ENCODE results near the gene SLC4A9.
"Not testable (repeated sequence)": the region's sequence is repeated elsewhere in the genome, so short reads cannot be mapped to it uniquely, and the experiment has no call there.

The SLC4A9 gene

DNA sequence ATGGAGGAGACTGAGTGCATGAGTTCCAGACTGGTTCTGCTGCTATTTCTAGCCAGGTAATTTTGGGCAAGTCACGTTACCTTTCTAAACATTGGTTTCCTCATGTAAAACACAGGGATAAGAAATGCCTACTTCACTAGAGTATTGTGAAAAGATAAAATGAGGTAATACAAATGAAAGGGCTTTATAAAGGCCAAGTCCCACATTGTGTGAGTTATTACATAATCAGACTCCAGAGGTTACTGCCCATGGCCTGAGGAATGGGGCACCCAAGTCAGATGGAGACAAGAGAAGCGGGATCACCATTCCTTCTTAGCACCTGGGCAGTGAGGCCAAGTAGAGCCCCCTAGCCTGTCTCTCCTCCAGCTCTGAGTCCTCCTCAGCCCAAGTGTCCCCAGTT lies 21.1 kb upstream of the SLC4A9 start:
- DNase-seq = no peak

DNA sequence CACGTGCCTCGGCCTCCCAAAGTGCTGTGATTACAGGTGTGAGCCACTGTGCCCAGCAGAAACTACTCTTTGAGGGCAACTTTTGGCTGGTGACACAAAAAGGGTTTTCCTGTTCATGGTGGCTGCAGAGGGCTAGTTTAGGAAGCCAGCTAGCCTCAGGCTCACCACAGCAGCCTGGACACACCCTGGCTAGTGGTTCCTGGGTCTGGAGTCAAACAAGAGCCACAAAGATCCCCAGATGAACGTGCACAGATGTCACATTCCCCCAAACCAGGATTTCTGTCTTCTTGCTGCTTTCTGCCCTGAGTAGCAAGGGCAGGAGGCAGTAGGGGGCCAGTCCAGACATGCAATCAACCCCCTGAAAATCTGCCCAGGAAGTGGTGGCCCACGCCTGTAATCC lies 20.4 kb upstream of the SLC4A9 start:
- DNase-seq = no peak

DNA sequence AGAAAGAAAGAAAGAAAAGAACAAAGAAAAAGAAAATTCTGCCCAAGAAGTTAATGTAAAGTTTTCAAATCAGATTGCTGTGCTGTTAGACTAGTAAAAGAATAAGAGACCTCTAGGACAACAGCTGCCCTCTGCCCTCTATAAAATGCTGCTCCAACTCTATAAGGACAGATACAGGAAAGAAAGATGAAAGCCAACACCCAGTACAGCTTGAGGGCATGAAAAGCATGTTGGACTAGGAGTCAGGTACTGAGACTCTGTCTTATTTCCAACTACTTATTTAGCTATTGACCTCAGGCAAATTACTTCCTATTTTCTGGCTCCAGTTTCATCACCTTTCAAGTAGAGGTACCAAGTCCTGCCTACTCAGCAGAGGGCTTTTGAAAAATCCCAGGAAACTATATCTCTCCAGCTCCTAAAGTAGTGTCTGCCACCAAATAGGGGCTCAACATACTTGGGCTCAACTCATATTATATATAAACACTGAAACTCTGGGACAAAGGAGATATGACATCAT lies 19.3 kb upstream of the SLC4A9 start:
- no peak for DNase-seq

DNA sequence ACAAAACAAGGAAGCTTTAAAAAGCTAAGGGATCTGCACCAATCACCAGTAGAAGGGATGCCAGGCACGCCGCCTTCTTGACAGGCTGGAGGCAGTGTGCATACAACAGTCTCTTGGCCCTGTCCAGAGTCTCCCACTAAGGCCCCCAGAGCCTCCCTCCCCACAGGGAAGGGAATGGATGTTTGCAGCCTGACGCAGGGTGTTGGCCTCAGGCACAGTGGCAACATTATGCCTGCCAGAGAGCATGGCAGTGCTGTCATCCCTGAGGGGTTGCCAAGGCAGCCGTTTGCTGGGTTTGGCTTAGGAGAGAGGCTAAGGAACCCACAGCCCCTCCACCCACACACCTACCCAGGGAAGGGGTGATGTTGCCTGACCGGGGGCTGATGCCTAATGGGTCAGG lies 18.4 kb upstream of the SLC4A9 start:
- DNase-seq = no peak

DNA sequence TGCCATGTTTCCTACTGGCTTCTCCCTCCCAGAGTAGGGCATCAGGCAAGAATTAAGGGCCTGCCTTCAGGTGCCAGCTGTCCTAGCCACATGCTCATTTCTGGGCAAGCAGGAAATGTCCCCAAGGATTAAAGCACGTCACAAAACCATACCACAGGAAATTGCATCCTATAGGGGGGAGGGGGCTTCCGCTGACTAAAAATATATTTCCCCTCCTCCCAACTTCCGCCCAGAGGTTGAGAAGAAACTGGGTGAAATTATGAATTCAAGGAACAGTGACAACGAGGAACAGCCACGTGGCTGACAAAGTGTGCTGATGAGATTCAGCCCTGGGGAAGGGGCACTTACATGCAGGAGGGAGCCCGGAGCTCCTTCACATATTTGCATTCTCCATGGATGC lies 17.7 kb upstream of the SLC4A9 start:
- DNase-seq = no peak

GRCh38 chr5:140342896-140343295 lies 17.1 kb upstream of the SLC4A9 start:
- no peak for DNase-seq

GRCh38 chr5:140343849-140344248 lies 16.1 kb upstream of the SLC4A9 start:
- not testable (repeated sequence) for DNase-seq

DNA sequence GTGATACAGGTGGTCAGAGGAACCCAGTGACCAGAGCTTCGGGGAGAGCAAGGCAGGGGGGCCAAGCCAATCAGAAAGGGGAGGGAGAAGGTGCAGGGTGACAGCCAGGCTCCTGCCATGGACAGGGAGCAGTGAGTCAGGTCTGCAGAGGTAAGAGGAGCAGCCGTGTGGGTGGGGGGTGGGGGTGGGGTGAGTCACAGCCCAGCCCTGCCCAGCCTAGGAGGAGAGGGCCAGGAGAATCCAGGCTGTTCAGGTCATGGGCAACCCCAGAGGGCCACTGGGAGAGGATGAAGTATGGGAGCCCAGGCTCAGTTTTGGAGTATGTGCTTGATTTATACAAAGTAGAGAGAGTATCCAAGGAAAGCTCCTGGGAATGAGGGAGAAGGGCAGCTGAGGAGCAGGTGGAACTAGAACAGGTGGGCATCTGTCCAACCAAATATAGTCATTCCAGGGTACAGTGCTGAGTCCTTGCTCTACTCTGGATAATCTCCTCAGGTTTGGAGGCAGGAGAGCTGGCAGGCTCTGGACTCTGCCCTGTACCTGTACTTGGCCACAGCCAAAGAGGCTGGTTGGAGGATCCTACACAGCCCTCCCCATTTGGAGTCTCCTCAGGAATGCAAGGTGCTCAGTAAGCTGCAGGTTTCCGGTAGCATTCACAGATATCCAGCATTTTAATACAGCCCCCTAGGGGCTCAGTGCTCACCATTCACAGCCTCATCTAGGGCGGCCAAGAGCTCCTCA lies 15.1 kb upstream of the SLC4A9 start:
- DNase-seq = no peak

GRCh38 chr5:140345919-140346347 lies 14.1 kb upstream of the SLC4A9 start:
- no peak for DNase-seq

DNA sequence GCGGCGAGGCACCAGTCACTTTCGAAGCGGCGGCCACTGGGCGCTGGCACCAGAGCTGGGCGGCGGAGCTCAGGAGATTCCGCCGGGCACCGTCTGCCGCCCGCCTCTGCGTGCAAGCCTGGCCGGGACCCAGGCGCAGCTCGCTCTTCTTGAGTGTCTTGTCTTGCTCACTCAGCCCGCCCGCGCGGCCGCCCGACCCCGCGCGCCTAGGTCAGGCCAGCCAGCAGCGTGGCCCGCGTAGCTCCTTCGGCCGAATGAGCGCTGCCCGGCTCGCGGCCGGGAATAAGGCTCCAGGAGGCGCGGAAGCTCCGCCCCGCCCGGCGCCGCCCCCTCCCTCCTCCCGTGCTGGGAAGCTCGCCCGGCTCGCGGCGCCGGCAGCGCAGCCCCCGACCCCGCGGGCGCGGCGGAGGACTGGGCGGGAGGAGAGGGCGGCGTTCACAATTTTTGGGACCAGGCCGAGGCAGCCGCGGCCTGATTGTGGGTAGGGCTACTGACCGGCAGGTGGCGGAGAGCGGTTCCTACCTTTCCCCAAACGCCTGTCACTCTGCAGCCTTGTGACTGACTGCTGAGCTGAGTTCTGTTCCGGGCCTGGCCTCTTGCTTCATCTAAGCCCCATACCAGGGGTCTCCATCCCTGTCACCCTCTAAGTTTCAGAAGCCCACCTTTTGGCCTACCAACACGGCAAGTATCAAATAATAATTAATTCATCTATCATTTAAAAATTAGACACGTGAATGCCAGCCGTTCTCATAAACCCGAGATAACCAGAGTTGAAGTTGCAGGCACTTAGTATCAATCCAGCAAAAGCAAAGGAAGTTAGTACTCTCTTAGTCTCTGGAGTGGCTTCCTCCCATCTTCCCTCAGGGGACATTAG lies 13.4 kb upstream of the SLC4A9 start, which contains the start of gene HBEGF:
TSS of gene HBEGF (minus strand) at position 256 of the 874 bp plus-strand sequence. CDS start 275 bp downstream, outside the sequence.
- DNase-seq = no peak

DNA sequence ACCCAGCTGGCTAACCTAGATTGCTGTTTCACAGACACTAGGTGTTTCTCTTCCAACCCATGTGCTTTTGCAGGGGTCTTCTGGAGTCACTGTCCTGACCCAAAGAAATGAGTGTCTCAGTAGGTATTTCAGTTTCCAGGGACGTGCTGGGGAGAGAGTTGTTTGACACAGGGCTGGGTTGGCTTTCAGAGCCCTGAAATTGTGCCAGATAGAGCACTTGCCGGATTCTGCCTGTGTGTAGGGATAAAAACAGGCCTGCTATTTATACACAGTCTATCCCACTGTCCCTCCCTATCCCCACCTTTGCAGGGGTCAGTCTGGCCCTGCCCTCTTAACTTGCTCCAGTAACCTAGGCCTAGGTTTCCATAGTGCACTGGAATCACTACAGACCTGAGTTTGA lies 12.6 kb upstream of the SLC4A9 start:
- no peak for DNase-seq

DNA sequence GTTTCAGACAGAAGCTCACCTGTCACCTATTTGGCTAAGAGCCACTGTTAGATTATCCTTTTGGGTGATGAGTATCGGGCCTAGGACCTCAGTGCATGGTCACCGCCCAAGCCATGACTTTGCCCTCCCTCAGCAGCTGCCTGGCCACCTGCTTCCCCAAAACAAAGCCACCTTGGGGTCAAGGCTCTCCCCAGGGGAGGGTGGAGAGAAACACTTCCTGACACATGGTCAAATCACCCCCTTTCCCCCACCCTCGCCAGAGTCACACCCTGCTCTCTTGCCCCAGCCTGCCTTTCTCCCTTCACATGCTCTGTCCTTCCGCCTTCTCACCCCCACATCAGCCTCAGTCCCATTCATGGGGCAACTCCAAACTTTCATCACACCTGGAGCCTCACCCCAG lies 11.9 kb upstream of the SLC4A9 start:
- no peak for DNase-seq

DNA sequence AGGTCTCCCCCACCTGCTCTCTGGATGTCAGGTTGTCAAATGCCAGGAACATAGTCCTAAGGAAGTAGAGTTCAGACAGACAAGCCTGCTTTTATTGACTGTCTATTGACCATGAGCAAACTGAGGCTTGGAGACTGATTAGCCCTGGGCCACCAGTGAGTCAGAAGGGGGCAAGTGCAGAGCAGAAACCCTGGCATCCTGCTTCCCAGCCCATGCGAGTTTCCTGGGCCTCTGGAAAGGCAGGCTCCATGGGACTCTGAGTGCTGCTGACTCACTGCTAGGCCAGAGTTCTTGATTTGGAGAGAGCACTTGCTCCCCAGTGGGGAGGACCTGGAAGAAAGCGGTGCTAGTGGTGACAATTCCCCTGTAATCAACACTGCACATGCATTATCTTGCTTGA lies 10.8 kb upstream of the SLC4A9 start:
- no peak for DNase-seq

GRCh38 chr5:140351609-140352334 lies 8.2 kb upstream of the SLC4A9 start:
- DNase-seq = no peak

GRCh38 chr5:140355546-140355945 lies 4.4 kb upstream of the SLC4A9 start:
- no peak for DNase-seq

DNA sequence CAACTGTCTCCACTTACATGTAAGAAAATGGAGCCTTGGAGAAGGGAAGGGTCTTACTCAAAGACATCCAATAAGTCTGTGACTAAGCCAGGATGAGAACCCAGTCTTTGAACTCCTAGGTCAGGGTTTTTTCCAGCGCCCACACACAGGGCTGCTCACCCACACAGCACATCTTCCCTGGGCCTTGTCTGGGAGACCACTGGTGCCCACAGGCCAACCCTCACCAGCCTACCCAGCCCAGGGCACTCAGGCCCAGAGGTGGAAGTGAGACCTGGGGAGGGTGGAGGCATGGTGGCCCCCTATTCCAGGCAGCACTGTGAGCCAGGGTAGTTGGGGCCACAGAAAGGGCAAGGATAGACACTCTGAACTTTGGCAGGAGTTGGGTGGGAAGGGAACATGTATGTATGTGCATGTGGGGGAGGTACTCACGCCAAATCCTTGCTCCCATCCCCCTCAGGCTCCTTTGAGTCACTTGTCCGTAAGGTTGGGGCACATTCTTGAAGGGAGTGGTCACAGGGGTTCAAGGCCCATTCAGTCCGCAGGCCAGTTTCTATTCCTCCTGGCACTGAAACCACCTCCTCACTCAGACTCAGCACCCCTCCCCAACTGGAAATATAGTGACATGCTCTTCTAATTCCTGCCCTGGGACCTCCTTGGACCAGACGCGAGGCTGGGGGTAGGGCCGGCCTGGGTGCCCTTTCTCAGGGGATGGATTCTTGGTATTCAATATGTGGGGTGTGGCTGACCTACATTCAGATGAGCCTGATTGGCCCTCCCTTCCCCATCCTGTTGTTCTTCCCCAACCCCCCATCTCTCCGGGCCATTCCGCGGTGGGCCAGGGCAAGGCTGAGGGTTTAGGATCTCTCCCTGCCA lies 2.9 kb upstream of the SLC4A9 start:
- no peak for DNase-seq

- peak; percentile 23 for DNase-seq
These were observed 2.3 kb upstream of the SLC4A9 start for GRCh38 chr5:140357726-140358093.

DNA sequence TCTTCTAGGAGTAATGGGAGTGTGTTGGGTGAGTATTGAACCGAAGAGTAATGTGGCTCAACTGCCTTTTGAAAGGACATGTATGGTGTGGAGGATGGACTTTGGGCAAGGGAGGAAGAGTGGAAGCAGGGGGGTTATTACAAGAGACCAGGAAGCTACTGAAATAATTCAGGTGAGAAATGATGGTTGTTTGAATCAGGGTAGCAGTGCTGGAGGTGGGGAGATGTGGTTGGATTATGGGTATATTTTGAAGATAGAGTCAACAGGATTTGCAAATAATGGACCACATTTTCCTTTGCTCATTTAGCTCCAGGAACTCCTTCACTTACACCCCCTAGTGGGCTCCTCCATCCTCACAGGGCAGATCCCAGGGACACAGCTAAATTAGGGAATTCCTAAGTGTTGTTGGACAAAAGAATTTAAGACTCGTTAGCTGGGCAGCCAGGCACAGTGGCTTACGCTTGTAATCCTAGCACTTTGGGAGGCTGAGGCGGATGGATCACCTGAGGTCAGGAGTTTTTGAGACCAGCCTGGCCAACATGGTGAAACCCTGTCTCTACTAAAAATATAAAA lies 1.2 kb upstream of the SLC4A9 start:
- no peak for DNase-seq

GRCh38 chr5:140360681-140361479 lies 886 bp downstream of the SLC4A9 start:
- DNase-seq = no peak

DNA sequence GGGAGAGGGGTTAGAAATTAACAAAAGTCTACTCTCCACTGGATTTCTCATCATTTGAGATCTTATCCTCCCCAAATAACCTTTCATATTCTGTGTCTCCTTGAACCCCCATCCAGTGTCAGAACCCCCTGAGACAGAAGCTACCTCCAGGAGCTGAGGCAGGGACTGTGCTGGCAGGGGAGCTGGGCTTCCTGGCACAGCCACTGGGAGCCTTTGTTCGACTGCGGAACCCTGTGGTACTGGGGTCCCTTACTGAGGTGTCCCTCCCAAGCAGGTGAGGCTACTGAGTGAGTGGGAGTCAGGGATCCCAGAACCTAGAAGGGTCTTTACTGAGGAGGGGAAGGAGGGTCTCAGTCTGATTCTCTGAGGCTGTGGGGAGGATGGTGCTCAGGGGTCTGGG lies 1.9 kb downstream of the SLC4A9 start:
- DNase-seq = no peak

DNA sequence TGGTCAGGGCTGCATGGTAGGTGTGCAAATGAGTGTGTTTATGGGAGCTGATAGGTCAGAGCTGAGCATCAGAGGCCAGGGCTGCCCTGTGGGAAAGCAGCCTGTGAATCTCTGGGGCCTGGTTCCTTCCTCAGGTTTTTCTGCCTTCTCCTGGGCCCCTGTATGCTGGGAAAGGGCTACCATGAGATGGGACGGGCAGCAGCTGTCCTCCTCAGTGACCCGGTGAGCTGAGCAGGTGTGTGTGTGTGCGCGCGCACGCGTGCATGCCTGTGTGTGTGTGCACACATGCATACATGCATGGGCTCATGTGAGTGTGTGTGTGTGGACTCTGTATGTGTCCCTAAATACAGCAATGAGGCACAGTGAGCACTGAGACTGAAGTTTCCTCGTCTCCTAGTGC lies 2.3 kb downstream of the SLC4A9 start:
- DNase-seq = no peak

Measured in NCI-H187 treated with DMSO at 0.1 percent for 48 hours (cell line).